SK-N-SH (cell line): ENCODE results near the gene VAMP2. TPM values are rescaled to one million over a fixed set of nuclear protein-coding genes. Genes with fewer than 3 reads are reported as not detected.

Experiments
- CTCF ChIA-PET: fragments of 300-600, 350-600 bp; formaldehyde crosslinking; extraction: SDS; loops from one replicate; lab custom pipeline; 2021; lab: Yijun Ruan, JAX
- POLR2A ChIA-PET: fragments of 350-600 bp; sonication (Branson Sonifier 250); formaldehyde crosslinking; extraction: SDS; loops from one replicate; lab custom pipeline; 2020; ENCODE audit warnings: antibody characterized with exemption, inconsistent platforms; lab: Yijun Ruan, JAX
- DNase-seq: peaks from one replicate; pipeline ENCODE4 v3.0.0; 2012
- H2AFZ ChIP-seq: fragments of 200-600 bp; sonication (generic); 2 replicates; pipeline ENCODE4 v1.8.1; 2016; ENCODE audit warnings: antibody characterized with exemption, mild to moderate bottlenecking, low read depth
- H3F3A ChIP-seq: fragments of 200-600 bp; sonication (generic); replicated peaks from 2 replicates; pipeline ENCODE3; 2016; ENCODE audit warnings: antibody characterized with exemption, mild to moderate bottlenecking; ENCODE audit not compliant: insufficient read depth
- H3K27ac ChIP-seq, 2 experiments: fragments of 200-500 bp in 1 of 2; fragments of 200-600 bp in 1 of 2; sonication (Bioruptor generic) in 1 of 2; sonication (generic), shearing (Covaris generic) in 1 of 2; 2 replicates each; pipeline versions ENCODE4 v1.5.1 to v1.6.1; 2014 to 2016; ENCODE audit warnings: low read depth in 2 of 2, inconsistent platforms in 1 of 2, low read length in 1 of 2, mild to moderate bottlenecking in 1 of 2, mixed read lengths in 1 of 2
- H3K27me3 ChIP-seq: fragments of 200-600 bp; sonication (generic), shearing (Covaris generic); 2 replicates; pipeline ENCODE4 v1.6.1; 2016; ENCODE audit warnings: mixed run types; ENCODE audit not compliant: insufficient read depth
- H3K36me3 ChIP-seq, 2 experiments: fragments of 200-500 bp in 1 of 2; fragments of 200-600 bp in 1 of 2; sonication (Bioruptor generic) in 1 of 2; sonication (generic) in 1 of 2; replicated peaks in 1 of 2; 2 replicates each; pipeline versions ENCODE3 to v1.5.1; 2014 to 2016; ENCODE audit warnings: low read length in 1 of 2, mild to moderate bottlenecking in 1 of 2; ENCODE audit not compliant: insufficient read depth in 2 of 2, control insufficient read depth in 1 of 2
- H3K4me1 ChIP-seq, 2 experiments: fragments of 200-500 bp in 1 of 2; fragments of 200-600 bp in 1 of 2; sonication (Bioruptor generic) in 1 of 2; sonication (generic), shearing (Covaris generic) in 1 of 2; 2 replicates each; pipeline versions ENCODE4 v1.5.1 to v1.6.1; 2014 to 2016; ENCODE audit warnings: low read depth in 1 of 2, low read length in 1 of 2, mixed run types in 1 of 2; ENCODE audit not compliant: insufficient read depth in 2 of 2, control insufficient read depth in 1 of 2
- H3K4me2 ChIP-seq: fragments of 200-600 bp; sonication (generic), shearing (Covaris generic); 2 replicates; pipeline ENCODE4 v1.6.1; 2017; ENCODE audit warnings: mixed run types
- H3K4me3 ChIP-seq, 2 experiments: fragments of 200-500 bp in 1 of 2; fragments of 200-600 bp in 1 of 2; sonication (Bioruptor generic) in 1 of 2; sonication (generic), shearing (Covaris generic) in 1 of 2; 2 replicates each; pipeline versions ENCODE4 v1.5.1 to v1.8.1; 2014 to 2016; ENCODE audit warnings: low read depth in 2 of 2, inconsistent platforms in 1 of 2, low read length in 1 of 2, mild to moderate bottlenecking in 1 of 2, mixed read lengths in 1 of 2, moderate library complexity in 1 of 2
- H3K79me2 ChIP-seq: fragments of 200-600 bp; sonication (generic); 2 replicates; pipeline ENCODE4 v1.8.1; 2017; ENCODE audit warnings: mild to moderate bottlenecking; ENCODE audit not compliant: insufficient read depth
- H3K9ac ChIP-seq: fragments of 200-600 bp; sonication (generic); 2 replicates; pipeline ENCODE4 v1.6.1; 2017; ENCODE audit warnings: mixed run types
- H3K9me2 ChIP-seq: fragments of 200-600 bp; sonication (generic); 2 replicates; pipeline ENCODE4 v1.6.1; 2017; ENCODE audit warnings: mixed run types
- H3K9me3 ChIP-seq: fragments of 200-600 bp; sonication (generic); 2 replicates; pipeline ENCODE4 v1.6.1; 2017; ENCODE audit warnings: mixed run types, mild to moderate bottlenecking, moderate library complexity
- H4K20me1 ChIP-seq: fragments of 200-600 bp; sonication (generic); 2 replicates; pipeline ENCODE4 v1.6.1; 2017; ENCODE audit warnings: mild to moderate bottlenecking, mixed run types; ENCODE audit not compliant: insufficient read depth
- ELF1 ChIP-seq: IDR thresholded peaks from 2 replicates; pipeline ENCODE4 v1.4.0; 2012
- FOSL2 ChIP-seq: IDR thresholded peaks from 2 replicates; pipeline ENCODE4 v1.4.0; 2012; ENCODE audit warnings: low read depth, mild to moderate bottlenecking, moderate library complexity, borderline replicate concordance
- FOXJ3 ChIP-seq: sonication (generic); formaldehyde crosslinking; IDR thresholded peaks from 2 replicates; pipeline ENCODE4 v1.5.1; 2020; ENCODE audit warnings: mild to moderate bottlenecking, missing genetic modification reagents
- FOXM1 ChIP-seq: IDR thresholded peaks from 2 replicates; pipeline ENCODE4 v1.4.0; 2012; ENCODE audit warnings: low read depth, mild to moderate bottlenecking
- GABPA ChIP-seq: IDR thresholded peaks from 2 replicates; pipeline ENCODE4 v1.4.0; 2012; ENCODE audit warnings: low read depth, mild to moderate bottlenecking
- IRF3 ChIP-seq: fragments of 150-350 bp; IDR thresholded peaks from 2 replicates; pipeline ENCODE4 v1.6.1; 2016; ENCODE audit warnings: mild to moderate bottlenecking, low read depth, low read length
- JUND ChIP-seq: IDR thresholded peaks from 2 replicates; pipeline ENCODE4 v1.4.0; 2012
- MEF2A ChIP-seq: IDR thresholded peaks from 2 replicates; pipeline ENCODE4 v1.4.0; 2012; ENCODE audit warnings: low read depth, borderline replicate concordance
- NFIC ChIP-seq: IDR thresholded peaks from 2 replicates; pipeline ENCODE4 v1.4.0; 2012; ENCODE audit warnings: borderline replicate concordance
- POLR2AphosphoS5 ChIP-seq: IDR thresholded peaks from 2 replicates; pipeline ENCODE4 v1.6.1; 2012; ENCODE audit warnings: low read depth, low read length
- RAD21 ChIP-seq: IDR thresholded peaks from 2 replicates; pipeline ENCODE4 v1.6.1; 2012; ENCODE audit warnings: mild to moderate bottlenecking, low read length
- RCOR1 ChIP-seq: fragments of 150-350 bp; IDR thresholded peaks from 2 replicates; pipeline ENCODE4 v1.6.1; 2017; ENCODE audit warnings: antibody characterized with exemption, low read length
- RFX5 ChIP-seq: IDR thresholded peaks from 2 replicates; pipeline ENCODE4 v1.6.1; 2012; ENCODE audit warnings: mild to moderate bottlenecking, improper control_type of control experiment, low read length
- SIN3A ChIP-seq: IDR thresholded peaks from 2 replicates; pipeline ENCODE4 v1.6.1; 2012; ENCODE audit warnings: low read depth, mild to moderate bottlenecking, low read length, moderate library complexity, borderline replicate concordance
- TEAD4 ChIP-seq: IDR thresholded peaks from 2 replicates; pipeline ENCODE4 v1.4.0; 2012; ENCODE audit warnings: mild to moderate bottlenecking, borderline replicate concordance; ENCODE audit not compliant: insufficient read depth
- YY1 ChIP-seq: IDR thresholded peaks from 2 replicates; pipeline ENCODE4 v1.4.0; 2012; ENCODE audit warnings: low read depth, mild to moderate bottlenecking
- ZBTB33 ChIP-seq: IDR thresholded peaks from 2 replicates; pipeline ENCODE4 v1.4.0; 2012; ENCODE audit warnings: low read depth, borderline replicate concordance
- WGBS: methylation state at CpG from one replicate; pipeline ENCODE4 v1.1.6; 2017; ENCODE audit warnings: low lambda C conversion rate; 5-methylcytosine and 5-hydroxymethylcytosine counted together
- polyA plus RNA-seq, 3 experiments: library from polyadenylated mRNA; depleted of rRNA; stranded (reverse); fragments of >200 nt; gene quantifications; 2 replicates each; pipeline ENCODE4 v1.2.3, GENCODE V29; 2012
- TF ChIP-seq, protein P1 (sequence below): fragments of 200-600 bp; sonication (generic); IDR thresholded peaks from 2 replicates; pipeline ENCODE4 v1.6.1; 2017; ENCODE audit warnings: antibody characterized with exemption, mild to moderate bottlenecking, moderate library complexity

VAMP2 gene
- polyA plus RNA-seq, 1 of the 3 experiments (the other 2 are of a cell fraction) = 42.0 TPM

DNA sequence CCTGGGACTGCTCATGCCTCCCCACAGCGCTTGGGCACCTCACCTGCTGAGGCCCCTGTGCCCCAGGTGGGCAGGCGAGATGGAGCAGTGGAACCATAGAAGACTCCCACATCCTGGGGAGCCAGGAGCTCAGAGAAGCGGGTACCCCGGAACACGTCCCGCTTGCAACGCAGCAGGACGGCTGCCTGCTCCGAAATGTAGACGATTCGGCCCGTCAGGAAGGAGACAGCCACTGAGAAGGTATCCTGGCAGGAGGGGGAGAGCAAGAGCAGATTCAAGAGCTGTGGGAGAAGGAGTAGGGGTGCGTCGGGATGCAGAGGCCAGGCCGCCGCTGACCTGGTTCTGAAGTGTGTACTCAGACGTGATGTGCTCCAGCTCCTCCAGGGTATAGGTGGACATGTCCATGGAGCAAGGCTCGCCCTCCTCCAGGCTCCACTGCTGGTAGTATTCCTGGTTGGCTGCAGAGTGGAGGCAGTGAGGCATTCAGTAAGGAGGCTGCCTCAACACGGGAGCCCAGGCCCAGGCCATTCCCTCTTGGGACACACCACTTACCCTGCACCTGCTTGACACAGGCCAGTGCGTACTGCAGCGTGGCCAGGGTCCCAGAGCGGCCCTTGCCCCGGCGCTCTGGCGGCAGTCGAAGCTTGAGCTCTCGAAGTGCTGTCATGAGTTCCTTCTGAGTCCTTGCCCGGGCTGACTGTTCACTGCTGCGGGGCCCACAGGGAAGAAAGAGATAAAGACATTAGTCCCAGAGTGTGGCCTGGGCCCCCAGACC, 13.1 kb downstream of the VAMP2 start (continued):
- no peak for TF ChIP-seq ELF1
- no peak for TF ChIP-seq NFIC
- no peak for TF ChIP-seq TEAD4
- no peak for TF ChIP-seq SIN3A
- TF ChIP-seq FOXJ3 (CRISPR knock-in tag) = no peak
- TF ChIP-seq RFX5 = no peak
- TF ChIP-seq MEF2A = no peak
- no peak for TF ChIP-seq JUND
- TF ChIP-seq FOXM1 = no peak
- TF ChIP-seq IRF3 = no peak
- TF ChIP-seq, all 33 proteins: peak for 0

GRCh38 chr17:8148560-8148959, 14.2 kb downstream of the VAMP2 start:
- Histone ChIP-seq H3K9ac (no peak overlapping the region), H3K27ac (no peak overlapping the region), H3K4me2 (no peak overlapping the region), H2AFZ (no peak overlapping the region), H3K36me3 (peaks cover 14 to 54% of the 10 kb centered on the region in 2 experiments), H3K9me2 (no peaks in the 10 kb centered on the region), H3K27me3 (no peaks in the 10 kb centered on the region), H3K9me3 (no peaks in the 10 kb centered on the region), H3F3A (peaks cover 10% of the 10 kb centered on the region), H3K79me2 (peaks cover 16% of the 10 kb centered on the region; the same call in 1 of the 2 replicates), H3K4me3 (no peak overlapping the region), H3K4me1 (peaks cover 19% of the 10 kb centered on the region in 2 experiments; a peak in 3 of 4 replicates), H4K20me1 (peaks cover 9% of the 10 kb centered on the region; the same call in 1 of the 2 replicates)
- 92% methylated on average over 13 of the region's 13 CpGs for WGBS
- ChIA-PET CTCF (interaction anchor here (0.8 to 1.9 kb wide), 3 partner anchors 8 to 11 kb away, joined by 3 to 12 read pairs (median 7); no protein-coding TSS in a partner anchor), POLR2A (no interaction called here)
- TF ChIP-seq RFX5 = no peak
- no peak for TF ChIP-seq YY1
- TF ChIP-seq POLR2AphosphoS5 = no peak
- TF ChIP-seq RAD21 = no peak
- TF ChIP-seq, protein P1, sequence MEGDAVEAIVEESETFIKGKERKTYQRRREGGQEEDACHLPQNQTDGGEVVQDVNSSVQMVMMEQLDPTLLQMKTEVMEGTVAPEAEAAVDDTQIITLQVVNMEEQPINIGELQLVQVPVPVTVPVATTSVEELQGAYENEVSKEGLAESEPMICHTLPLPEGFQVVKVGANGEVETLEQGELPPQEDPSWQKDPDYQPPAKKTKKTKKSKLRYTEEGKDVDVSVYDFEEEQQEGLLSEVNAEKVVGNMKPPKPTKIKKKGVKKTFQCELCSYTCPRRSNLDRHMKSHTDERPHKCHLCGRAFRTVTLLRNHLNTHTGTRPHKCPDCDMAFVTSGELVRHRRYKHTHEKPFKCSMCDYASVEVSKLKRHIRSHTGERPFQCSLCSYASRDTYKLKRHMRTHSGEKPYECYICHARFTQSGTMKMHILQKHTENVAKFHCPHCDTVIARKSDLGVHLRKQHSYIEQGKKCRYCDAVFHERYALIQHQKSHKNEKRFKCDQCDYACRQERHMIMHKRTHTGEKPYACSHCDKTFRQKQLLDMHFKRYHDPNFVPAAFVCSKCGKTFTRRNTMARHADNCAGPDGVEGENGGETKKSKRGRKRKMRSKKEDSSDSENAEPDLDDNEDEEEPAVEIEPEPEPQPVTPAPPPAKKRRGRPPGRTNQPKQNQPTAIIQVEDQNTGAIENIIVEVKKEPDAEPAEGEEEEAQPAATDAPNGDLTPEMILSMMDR = no peak
- no peak for TF ChIP-seq RCOR1
- TF ChIP-seq FOXM1 = no peak
- no peak for TF ChIP-seq NFIC
- TF ChIP-seq FOSL2 = no peak
- no peak for TF ChIP-seq ZBTB33
- no peak for TF ChIP-seq IRF3
- no peak for TF ChIP-seq GABPA
- DNase-seq = no peak
